ENCODE measurements around the gene GAS1. TPM values are rescaled to one million over a fixed set of nuclear protein-coding genes. Genes with fewer than 3 reads are reported as not detected.

GAS1 gene
- total and polyA plus RNA-seq, 10 of the 15 experiments (the other 5 are each of a cell fraction or from before 2014, with no cell fraction given) = not detected

DNA sequence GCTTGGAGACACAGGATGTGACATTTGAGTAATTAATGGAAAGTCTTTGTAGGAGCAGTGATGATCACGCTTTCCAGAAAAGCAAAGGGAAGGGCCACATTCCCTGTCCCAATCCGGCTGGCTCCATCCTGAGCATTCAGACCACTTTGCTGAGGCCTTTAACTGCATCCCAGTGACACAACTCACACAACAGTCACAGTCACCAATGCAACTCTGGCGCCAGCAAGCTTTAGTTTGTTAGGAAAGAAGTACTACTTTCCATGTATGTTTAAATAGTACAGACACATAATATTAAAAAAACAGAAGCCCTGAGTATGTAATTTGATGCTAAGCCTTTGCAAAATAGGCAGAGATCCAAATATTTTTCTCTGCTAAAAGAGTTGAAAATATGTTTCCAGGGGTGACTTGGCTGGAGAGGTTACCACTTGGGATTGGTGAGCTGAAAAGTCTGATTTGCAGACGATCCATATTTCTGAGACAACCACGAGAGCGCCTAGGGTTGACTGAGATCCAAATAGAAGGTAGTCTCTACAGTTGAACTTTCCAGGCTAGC lies 31.7 kb upstream of the GAS1 start:
- FAIRE-seq (no peak), DNase-seq (ENCODE audit: low read depth, low spot score) (no peak), ATAC-seq (no peak)
- H3K27ac ChIP-seq (ENCODE audit: control insufficient read depth, insufficient read depth) = no peak overlapping the region
- H3K4me3 ChIP-seq = no peak overlapping the region
- H3K36me3 ChIP-seq (ENCODE audit: control insufficient read depth in 2 of 2, insufficient read depth in 2 of 2, low read length in 1 of 2) = no peaks in the 10 kb centered on the region
- SMC1A ChIA-PET (ENCODE audit: uncharacterized antibody, unreplicated experiment) = no interaction called here
- H3K9me3 ChIP-seq (replicated peaks; ENCODE audit: control insufficient read depth, insufficient read depth, low read length) = no peaks in the 10 kb centered on the region
- no peak overlapping the region for H2AFZ ChIP-seq (ENCODE audit: control insufficient read depth, low read depth, low read length)
- no peak overlapping the region for H3K4me2 ChIP-seq (ENCODE audit: control insufficient read depth, insufficient read depth)
- in situ Hi-C loops (cut with MboI) (no loop called here), intact Hi-C loops (cut with micrococcal nuclease; ENCODE audit: unreplicated experiment) (no loop called here)
- no peaks in the 10 kb centered on the region for H3K4me1 ChIP-seq (ENCODE audit: control insufficient read depth, insufficient read depth, low read length)
- no peaks in the 10 kb centered on the region for H3K79me2 ChIP-seq (ENCODE audit: control insufficient read depth, insufficient read depth, low read length)
- CTCF ChIA-PET = no interaction called here
- H3K27me3 ChIP-seq (replicated peaks in 1 of 2; ENCODE audit: control insufficient read depth in 2 of 2, insufficient read depth in 2 of 2, low read length in 1 of 2) = no peaks in the 10 kb centered on the region; a peak in 1 of 4 replicates
- POLR2A ChIA-PET = no interaction called here
- no TSS peak for BruUV-seq (replicated peaks)
- RAD21 ChIA-PET (ENCODE audit: unreplicated experiment) = no interaction called here
- no peak overlapping the region for H3K9ac ChIP-seq (ENCODE audit: control insufficient read depth, insufficient read depth, low read length)
- H4K20me1 ChIP-seq (ENCODE audit: control insufficient read depth, insufficient read depth) = no peaks in the 10 kb centered on the region
- 16% methylated on average over 6 of the region's 6 CpGs for WGBS (ENCODE audit: insufficient coverage, insufficient replicate concordance, low lambda C conversion rate, missing lambda C conversion rate)
- TF ChIP-seq, protein P1, sequence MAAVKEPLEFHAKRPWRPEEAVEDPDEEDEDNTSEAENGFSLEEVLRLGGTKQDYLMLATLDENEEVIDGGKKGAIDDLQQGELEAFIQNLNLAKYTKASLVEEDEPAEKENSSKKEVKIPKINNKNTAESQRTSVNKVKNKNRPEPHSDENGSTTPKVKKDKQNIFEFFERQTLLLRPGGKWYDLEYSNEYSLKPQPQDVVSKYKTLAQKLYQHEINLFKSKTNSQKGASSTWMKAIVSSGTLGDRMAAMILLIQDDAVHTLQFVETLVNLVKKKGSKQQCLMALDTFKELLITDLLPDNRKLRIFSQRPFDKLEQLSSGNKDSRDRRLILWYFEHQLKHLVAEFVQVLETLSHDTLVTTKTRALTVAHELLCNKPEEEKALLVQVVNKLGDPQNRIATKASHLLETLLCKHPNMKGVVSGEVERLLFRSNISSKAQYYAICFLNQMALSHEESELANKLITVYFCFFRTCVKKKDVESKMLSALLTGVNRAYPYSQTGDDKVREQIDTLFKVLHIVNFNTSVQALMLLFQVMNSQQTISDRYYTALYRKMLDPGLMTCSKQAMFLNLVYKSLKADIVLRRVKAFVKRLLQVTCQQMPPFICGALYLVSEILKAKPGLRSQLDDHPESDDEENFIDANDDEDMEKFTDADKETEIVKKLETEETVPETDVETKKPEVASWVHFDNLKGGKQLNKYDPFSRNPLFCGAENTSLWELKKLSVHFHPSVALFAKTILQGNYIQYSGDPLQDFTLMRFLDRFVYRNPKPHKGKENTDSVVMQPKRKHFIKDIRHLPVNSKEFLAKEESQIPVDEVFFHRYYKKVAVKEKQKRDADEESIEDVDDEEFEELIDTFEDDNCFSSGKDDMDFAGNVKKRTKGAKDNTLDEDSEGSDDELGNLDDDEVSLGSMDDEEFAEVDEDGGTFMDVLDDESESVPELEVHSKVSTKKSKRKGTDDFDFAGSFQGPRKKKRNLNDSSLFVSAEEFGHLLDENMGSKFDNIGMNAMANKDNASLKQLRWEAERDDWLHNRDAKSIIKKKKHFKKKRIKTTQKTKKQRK (IDR thresholded peaks at IDR 0.05; ENCODE audit: low read depth, low read length) = no peak
- TF ChIP-seq RAD21 (IDR thresholded peaks at IDR 0.05; ENCODE audit: insufficient read depth, low read depth, low read length) (no peak), NFXL1 (IDR thresholded peaks at IDR 0.05; ENCODE audit: borderline replicate concordance) (no peak), CREB1 (IDR thresholded peaks at IDR 0.05; ENCODE audit: low read depth) (no peak), POLR2AphosphoS5 (IDR thresholded peaks at IDR 0.05; ENCODE audit: low read length) (no peak), NFIC (IDR thresholded peaks at IDR 0.05; ENCODE audit: low read depth, low read length) (no peak), ATF7 (IDR thresholded peaks at IDR 0.05; ENCODE audit: low read depth) (no peak)
- TF ChIP-seq, protein P2, sequence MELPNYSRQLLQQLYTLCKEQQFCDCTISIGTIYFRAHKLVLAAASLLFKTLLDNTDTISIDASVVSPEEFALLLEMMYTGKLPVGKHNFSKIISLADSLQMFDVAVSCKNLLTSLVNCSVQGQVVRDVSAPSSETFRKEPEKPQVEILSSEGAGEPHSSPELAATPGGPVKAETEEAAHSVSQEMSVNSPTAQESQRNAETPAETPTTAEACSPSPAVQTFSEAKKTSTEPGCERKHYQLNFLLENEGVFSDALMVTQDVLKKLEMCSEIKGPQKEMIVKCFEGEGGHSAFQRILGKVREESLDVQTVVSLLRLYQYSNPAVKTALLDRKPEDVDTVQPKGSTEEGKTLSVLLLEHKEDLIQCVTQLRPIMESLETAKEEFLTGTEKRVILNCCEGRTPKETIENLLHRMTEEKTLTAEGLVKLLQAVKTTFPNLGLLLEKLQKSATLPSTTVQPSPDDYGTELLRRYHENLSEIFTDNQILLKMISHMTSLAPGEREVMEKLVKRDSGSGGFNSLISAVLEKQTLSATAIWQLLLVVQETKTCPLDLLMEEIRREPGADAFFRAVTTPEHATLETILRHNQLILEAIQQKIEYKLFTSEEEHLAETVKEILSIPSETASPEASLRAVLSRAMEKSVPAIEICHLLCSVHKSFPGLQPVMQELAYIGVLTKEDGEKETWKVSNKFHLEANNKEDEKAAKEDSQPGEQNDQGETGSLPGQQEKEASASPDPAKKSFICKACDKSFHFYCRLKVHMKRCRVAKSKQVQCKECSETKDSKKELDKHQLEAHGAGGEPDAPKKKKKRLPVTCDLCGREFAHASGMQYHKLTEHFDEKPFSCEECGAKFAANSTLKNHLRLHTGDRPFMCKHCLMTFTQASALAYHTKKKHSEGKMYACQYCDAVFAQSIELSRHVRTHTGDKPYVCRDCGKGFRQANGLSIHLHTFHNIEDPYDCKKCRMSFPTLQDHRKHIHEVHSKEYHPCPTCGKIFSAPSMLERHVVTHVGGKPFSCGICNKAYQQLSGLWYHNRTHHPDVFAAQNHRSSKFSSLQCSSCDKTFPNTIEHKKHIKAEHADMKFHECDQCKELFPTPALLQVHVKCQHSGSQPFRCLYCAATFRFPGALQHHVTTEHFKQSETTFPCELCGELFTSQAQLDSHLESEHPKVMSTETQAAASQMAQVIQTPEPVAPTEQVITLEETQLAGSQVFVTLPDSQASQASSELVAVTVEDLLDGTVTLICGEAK (IDR thresholded peaks at IDR 0.05; ENCODE audit: borderline replicate concordance) = no peak
- TF ChIP-seq, protein P3, sequence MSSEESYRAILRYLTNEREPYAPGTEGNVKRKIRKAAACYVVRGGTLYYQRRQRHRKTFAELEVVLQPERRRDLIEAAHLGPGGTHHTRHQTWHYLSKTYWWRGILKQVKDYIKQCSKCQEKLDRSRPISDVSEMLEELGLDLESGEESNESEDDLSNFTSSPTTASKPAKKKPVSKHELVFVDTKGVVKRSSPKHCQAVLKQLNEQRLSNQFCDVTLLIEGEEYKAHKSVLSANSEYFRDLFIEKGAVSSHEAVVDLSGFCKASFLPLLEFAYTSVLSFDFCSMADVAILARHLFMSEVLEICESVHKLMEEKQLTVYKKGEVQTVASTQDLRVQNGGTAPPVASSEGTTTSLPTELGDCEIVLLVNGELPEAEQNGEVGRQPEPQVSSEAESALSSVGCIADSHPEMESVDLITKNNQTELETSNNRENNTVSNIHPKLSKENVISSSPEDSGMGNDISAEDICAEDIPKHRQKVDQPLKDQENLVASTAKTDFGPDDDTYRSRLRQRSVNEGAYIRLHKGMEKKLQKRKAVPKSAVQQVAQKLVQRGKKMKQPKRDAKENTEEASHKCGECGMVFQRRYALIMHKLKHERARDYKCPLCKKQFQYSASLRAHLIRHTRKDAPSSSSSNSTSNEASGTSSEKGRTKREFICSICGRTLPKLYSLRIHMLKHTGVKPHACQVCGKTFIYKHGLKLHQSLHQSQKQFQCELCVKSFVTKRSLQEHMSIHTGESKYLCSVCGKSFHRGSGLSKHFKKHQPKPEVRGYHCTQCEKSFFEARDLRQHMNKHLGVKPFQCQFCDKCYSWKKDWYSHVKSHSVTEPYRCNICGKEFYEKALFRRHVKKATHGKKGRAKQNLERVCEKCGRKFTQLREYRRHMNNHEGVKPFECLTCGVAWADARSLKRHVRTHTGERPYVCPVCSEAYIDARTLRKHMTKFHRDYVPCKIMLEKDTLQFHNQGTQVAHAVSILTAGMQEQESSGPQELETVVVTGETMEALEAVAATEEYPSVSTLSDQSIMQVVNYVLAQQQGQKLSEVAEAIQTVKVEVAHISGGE (CRISPR knock-in tag; IDR thresholded peaks at IDR 0.05) = no peak
- TF ChIP-seq, protein P4, sequence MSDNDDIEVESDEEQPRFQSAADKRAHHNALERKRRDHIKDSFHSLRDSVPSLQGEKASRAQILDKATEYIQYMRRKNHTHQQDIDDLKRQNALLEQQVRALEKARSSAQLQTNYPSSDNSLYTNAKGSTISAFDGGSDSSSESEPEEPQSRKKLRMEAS (IDR thresholded peaks at IDR 0.05; ENCODE audit: low read depth, low read length) = no peak
- TF ChIP-seq, protein P5, sequence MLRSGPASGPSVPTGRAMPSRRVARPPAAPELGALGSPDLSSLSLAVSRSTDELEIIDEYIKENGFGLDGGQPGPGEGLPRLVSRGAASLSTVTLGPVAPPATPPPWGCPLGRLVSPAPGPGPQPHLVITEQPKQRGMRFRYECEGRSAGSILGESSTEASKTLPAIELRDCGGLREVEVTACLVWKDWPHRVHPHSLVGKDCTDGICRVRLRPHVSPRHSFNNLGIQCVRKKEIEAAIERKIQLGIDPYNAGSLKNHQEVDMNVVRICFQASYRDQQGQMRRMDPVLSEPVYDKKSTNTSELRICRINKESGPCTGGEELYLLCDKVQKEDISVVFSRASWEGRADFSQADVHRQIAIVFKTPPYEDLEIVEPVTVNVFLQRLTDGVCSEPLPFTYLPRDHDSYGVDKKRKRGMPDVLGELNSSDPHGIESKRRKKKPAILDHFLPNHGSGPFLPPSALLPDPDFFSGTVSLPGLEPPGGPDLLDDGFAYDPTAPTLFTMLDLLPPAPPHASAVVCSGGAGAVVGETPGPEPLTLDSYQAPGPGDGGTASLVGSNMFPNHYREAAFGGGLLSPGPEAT (IDR thresholded peaks at IDR 0.05; ENCODE audit: low read depth) = no peak
